GM10847 (cell line): ENCODE measurements around the gene CDC42BPG.

Experiments
- POLR2A ChIP-seq: IDR thresholded peaks from 2 replicates; pipeline ENCODE4 v1.6.1; 2011; ENCODE audit not compliant: insufficient read length; ENCODE audit errors: extremely low read depth

Gene CDC42BPG

DNA sequence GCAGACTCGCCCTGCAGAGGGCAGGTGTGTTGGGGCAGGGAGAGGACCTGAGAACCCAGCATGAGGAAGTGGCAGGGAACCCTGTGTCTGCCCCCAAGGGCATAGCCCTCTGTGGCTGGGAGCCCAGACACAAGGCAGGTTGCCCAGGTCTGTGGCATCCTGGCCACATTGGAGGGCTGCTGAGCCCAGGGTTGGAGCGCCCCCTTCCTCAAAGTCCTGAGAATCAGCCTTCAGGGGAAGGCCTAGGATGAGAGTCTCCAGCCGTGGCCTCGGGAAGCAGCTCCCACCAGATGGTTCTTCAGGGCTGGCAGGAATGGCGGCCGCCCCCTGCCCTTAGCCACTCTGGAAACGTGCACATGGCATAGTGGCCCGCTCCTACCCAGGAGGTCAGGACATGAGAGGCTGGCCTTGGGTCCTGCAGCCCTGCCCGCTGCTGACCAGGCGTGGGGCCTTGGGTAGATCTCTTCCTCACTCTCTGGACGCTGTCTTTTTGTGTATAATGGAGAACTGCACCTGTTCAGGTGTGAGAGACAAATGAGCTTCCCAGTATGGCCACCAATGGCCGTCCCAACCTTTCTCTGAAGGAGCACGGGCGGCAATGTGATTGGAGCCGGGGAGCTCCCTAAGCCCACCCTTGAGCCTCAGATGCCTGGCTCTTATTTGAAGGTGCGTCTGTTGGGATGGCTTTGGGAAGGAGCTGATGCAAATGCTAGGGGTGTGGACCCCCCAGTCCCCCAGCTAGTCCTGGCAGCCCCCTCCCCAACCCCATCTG is 4.6 kb upstream of the CDC42BPG start:
- TF ChIP-seq POLR2A = no peak

DNA sequence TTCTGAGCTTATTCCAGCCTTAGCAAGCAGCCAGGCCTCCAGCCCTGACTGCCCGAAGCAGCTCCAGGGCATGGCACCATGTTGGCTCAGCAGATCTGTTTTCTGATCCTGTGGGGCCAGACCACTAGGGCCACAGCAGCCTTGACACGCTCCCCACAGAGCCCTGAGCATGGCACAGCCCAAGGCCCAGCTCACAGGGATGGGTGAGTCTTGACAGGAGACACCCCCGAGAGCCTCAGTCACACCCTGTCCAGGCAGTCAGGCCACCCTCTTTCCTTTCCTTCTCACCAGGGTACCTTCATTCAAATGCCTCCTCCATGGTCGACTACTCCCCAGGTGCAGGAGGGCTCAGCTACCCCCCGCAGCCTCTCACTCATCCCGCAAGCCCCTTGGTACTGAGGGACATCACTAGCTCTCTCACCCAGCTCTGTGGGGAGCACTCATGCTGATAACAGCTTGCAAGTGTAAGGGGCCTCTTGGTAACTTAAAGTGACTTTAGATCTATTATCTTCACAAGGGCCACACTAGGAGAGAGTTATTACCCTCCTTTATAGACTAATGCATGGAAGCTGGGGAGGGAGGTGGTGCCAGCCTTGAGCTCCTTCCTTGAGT is 3.9 kb upstream of the CDC42BPG start:
- TF ChIP-seq POLR2A = no peak

- TF ChIP-seq POLR2A = no peak
These were observed 2.7 kb upstream of the CDC42BPG start for GRCh38 chr11:64846998-64847666.

- no peak for TF ChIP-seq POLR2A
These were observed 799 bp upstream of the CDC42BPG start for GRCh38 chr11:64845129-64845775.

DNA sequence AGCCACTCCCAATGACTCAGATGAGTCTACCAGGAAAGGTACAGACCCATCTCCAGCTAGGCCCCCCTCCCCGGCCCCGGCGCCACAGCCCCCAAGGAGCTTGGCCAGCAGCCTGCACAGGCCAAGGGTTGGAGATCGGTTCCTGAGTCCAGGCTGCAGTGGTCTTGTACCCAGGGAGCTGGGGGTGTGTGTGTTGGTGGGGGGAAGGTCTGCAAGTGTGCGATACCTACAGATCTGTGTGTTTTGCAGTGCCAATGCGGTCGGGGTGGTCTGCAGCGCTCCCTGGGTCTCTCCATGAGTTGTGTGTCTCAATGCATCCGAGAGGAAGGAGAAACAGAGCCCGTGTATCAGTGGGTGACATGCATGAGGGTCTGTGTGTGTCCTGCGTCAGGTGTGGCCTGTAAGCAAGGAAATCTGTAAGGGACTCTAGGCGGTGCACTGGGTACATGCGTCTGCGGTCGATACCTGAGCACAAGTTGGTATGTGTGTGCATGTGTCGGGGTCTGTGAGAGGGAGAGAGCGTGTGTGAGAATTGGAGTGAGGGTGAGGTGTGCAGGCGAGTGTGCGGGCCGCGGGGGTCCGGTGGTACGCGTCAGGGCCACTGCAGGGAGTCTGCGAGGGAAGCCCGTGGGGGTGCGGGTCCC is 645 bp downstream of the CDC42BPG start:
- TF ChIP-seq POLR2A = no peak

DNA sequence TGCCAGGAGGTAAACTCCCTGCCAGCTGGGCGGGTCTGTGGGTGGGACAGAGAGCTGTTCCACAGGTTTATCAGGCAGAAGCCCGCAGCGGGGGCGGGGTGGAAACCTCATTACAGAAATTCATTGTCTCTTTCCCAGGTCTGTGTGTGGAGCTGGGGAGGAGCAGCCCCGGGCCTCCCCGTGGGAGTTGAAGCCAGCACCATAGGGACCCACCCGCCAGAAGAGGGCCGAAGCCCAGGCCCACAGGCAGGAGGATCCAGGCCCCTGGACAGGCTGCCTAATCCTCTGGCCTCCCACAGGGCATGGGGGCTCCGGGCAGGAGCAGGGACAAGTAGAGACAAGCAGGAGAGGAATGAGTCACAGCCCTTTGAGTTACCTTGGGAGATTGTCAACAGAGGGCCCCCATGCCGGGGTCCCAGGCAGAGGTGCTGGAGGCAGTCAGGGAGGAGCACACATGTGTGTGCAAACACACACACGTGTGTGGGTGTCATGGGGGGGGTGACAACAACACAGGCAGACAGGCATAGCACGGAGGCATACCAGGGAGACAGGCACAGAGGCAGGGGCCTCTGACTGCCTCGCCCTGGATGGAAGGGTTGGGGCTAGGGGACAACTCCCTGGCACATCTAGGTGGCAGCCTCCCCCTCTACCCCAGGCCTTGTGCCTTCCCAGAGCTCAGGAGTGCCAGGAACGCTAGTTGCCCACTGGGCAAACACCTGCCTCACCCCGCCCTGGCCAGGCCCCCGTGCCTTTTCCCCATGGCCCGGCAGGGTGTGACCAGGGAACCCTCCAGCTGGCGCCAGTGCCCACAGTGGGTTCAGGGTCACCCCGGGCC is 1.4 kb downstream of the CDC42BPG start:
- TF ChIP-seq POLR2A = no peak

- no peak for TF ChIP-seq POLR2A
These were observed 2.1 kb downstream of the CDC42BPG start for GRCh38 chr11:64842366-64842759.

DNA sequence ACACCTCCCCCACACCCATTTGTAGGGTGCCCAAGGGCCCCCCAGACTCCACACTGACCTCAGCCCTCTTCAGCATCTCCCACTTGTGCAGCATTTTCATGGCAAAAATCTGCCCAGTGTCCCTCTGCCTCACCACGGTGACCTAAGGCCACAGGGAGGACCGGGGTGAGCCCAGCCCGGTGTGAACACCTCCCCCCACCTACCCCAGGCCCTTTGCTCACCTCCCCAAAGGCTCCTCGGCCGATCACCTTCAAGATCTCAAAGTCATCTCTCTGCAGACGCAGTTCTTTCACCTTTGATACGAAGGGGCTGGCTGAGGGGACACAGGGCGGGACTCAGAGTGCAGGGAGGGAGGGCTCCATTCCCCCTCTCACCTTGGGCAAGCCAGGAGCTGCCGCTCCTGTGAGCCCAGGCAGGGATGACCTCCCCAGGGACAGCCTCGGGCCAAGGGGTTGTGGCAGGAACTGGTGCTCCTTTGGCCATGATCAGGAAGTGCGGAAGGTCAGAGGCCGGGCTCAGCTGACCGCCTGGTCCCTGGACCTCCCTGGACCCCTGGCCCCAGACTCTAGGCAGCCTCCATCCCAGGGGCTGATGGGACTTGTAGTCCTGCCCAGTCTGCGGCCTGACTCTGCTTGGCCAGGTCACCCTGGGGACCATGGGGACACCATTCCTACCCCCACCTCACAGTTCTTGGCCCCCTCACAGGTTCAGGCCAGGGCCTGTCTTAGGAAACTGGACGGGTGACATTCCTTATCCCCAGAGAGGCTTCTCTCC is 2.7 kb downstream of the CDC42BPG start:
- no peak for TF ChIP-seq POLR2A

DNA sequence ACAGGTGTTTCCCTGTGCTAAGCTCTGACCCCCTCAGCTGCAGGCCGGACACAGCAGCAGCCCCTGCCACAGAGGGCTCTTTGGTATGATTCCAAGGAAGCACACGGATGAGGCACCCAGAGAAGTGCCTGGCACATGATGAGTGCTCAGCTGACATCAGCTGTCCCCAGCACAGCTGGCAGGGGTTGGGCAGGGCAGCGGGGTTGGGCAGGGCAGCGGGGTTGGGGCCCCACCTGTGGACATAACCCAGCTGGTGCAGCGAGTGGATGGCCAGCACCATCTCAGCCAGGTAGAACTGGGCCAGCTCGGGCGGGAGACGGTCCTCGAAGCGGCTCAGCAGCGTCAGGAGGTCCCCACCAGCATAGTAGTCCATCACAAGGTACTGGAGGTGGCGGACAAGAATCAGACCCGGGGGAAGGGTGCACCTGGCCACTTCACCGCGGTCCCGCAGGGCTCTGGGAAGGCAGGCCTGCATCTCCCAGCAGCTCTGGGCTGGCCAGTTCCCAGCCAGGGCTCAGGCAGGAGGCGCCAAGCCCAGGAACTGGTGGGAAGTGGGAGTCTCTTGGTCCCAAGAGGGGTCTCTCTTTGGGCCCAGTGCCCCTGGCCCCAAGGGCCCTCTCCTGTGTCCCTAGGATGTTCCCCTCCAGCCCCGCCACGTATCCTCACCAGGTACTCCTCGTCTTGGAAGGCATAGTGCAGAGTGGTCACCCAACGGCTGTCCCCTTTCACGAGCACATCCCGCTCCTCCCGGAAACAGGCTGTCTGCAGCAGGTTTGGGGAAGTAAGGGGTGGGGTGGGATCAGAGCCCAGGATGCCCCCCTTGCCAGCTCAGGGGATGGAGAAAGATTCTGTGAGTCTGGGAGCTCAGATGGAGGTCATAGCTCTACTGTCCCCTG is 4.3 kb downstream of the CDC42BPG start:
- TF ChIP-seq POLR2A = no peak

- TF ChIP-seq POLR2A = no peak
These were observed 5.1 kb downstream of the CDC42BPG start for GRCh38 chr11:64839335-64839734.

- TF ChIP-seq POLR2A = no peak
These were observed 5.7 kb downstream of the CDC42BPG start for GRCh38 chr11:64838600-64839334.

DNA sequence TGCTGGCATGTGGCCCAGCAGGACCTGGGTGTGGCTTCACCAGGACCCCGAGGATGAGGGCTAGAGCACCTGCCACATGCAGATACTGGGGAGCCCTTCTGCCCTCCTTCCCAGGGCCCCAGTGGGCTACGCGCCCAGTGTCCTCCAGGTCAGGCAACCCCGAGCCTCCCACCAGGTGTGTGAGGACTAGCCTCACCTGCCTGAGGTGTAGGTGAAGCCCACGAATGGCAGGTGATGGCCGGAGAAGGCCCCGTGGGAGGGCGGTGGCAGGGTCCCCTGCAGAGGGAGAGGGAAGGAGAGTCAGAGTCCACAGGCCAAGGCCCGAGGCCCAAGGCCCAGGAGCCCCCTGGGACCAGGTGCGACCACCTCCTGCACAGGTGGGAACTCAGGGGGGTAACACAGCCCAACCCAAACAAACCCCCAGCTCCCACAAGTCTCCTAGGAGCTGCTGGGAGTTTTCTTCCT is 6.5 kb downstream of the CDC42BPG start:
- TF ChIP-seq POLR2A = no peak

DNA sequence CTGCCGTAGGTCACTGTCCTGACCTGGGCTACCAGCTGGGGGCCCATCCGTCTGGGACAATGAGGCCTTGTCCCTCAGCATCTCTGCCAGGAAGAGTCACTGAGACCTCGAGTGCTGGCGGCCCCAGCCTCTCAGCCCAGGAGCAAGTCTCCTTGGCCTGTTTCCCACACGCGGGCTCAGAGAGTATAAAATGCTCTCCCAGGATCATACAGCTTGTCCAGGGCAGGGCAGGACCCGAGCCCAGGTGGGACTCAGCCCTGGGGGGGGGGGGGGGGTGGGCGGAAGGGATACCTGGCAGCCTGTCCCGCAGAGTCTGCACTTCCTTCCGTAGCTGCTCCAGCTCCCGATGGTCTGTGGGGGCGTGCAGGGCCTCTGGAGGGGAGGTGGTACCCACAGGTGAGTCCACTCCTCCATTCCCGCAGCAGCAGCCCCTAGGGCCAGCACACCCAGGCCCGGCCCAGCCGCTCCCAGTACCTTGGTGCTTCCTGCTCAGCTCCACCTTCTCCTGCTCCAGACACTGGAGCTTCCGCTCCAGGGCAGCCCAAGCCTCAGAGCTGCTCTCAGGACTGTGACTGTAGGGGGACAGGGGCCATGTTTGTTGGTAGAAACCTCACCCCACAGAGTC is 7.9 kb downstream of the CDC42BPG start:
- no peak for TF ChIP-seq POLR2A
